H1 (cell line): ENCODE data around the gene POLR2C.

Experiments used
- CTCF ChIP-seq, 3 experiments: IDR thresholded peaks; 1 replicate in 2 of 3; 2 replicates in 1 of 3; pipeline versions ENCODE4 v1.5.1 to v1.6.1; 2011; ENCODE audit warnings: low read length in 3 of 3, mild to moderate bottlenecking in 3 of 3, inconsistent platforms in 2 of 3, low read depth in 1 of 3, moderate library complexity in 1 of 3; ENCODE audit not compliant: insufficient read depth in 1 of 3; ENCODE audit errors: control extremely low read depth in 1 of 3
- EZH2 ChIP-seq: fragments of 200-600 bp; sonication (generic); IDR thresholded peaks from 2 replicates; pipeline ENCODE4 v1.7.1; 2012; ENCODE audit warnings: low read depth, mild to moderate bottlenecking, moderate library complexity, low read length, inconsistent platforms; ENCODE audit not compliant: severe bottlenecking
- POLR2AphosphoS5 ChIP-seq: IDR thresholded peaks from 2 replicates; pipeline ENCODE4 v1.6.1; 2011; ENCODE audit warnings: low read depth, low read length

- TF ChIP-seq CTCF (IDR thresholded peaks at IDR 0.05; ENCODE audit: control extremely low read depth in 1 of 3, insufficient read depth in 1 of 3, low read depth in 1 of 3, low read length in 3 of 3): no peak
- no peak for TF ChIP-seq POLR2AphosphoS5
- no peak for TF ChIP-seq EZH2
Observed at GRCh38 chr16:57452021-57452420, 10.5 kb upstream of the POLR2C start.
